ENCODE results near the gene RPS19. TPM values are rescaled to one million over a fixed set of nuclear protein-coding genes. Genes with fewer than 3 reads are reported as not detected.

Gene RPS19
- total RNA-seq, 1 experiment from 2014 or later: 3,152 TPM

- TF ChIP-seq, protein P1, sequence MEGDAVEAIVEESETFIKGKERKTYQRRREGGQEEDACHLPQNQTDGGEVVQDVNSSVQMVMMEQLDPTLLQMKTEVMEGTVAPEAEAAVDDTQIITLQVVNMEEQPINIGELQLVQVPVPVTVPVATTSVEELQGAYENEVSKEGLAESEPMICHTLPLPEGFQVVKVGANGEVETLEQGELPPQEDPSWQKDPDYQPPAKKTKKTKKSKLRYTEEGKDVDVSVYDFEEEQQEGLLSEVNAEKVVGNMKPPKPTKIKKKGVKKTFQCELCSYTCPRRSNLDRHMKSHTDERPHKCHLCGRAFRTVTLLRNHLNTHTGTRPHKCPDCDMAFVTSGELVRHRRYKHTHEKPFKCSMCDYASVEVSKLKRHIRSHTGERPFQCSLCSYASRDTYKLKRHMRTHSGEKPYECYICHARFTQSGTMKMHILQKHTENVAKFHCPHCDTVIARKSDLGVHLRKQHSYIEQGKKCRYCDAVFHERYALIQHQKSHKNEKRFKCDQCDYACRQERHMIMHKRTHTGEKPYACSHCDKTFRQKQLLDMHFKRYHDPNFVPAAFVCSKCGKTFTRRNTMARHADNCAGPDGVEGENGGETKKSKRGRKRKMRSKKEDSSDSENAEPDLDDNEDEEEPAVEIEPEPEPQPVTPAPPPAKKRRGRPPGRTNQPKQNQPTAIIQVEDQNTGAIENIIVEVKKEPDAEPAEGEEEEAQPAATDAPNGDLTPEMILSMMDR (IDR thresholded peaks at IDR 0.05): no peak
- TF ChIP-seq, protein P2, sequence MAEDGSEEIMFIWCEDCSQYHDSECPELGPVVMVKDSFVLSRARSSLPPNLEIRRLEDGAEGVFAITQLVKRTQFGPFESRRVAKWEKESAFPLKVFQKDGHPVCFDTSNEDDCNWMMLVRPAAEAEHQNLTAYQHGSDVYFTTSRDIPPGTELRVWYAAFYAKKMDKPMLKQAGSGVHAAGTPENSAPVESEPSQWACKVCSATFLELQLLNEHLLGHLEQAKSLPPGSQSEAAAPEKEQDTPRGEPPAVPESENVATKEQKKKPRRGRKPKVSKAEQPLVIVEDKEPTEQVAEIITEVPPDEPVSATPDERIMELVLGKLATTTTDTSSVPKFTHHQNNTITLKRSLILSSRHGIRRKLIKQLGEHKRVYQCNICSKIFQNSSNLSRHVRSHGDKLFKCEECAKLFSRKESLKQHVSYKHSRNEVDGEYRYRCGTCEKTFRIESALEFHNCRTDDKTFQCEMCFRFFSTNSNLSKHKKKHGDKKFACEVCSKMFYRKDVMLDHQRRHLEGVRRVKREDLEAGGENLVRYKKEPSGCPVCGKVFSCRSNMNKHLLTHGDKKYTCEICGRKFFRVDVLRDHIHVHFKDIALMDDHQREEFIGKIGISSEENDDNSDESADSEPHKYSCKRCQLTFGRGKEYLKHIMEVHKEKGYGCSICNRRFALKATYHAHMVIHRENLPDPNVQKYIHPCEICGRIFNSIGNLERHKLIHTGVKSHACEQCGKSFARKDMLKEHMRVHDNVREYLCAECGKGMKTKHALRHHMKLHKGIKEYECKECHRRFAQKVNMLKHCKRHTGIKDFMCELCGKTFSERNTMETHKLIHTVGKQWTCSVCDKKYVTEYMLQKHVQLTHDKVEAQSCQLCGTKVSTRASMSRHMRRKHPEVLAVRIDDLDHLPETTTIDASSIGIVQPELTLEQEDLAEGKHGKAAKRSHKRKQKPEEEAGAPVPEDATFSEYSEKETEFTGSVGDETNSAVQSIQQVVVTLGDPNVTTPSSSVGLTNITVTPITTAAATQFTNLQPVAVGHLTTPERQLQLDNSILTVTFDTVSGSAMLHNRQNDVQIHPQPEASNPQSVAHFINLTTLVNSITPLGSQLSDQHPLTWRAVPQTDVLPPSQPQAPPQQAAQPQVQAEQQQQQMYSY (CRISPR knock-in tag; IDR thresholded peaks at IDR 0.05): no peak
- TF ChIP-seq, protein P3, sequence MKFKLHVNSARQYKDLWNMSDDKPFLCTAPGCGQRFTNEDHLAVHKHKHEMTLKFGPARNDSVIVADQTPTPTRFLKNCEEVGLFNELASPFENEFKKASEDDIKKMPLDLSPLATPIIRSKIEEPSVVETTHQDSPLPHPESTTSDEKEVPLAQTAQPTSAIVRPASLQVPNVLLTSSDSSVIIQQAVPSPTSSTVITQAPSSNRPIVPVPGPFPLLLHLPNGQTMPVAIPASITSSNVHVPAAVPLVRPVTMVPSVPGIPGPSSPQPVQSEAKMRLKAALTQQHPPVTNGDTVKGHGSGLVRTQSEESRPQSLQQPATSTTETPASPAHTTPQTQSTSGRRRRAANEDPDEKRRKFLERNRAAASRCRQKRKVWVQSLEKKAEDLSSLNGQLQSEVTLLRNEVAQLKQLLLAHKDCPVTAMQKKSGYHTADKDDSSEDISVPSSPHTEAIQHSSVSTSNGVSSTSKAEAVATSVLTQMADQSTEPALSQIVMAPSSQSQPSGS (CRISPR knock-in tag; IDR thresholded peaks at IDR 0.05; ENCODE audit: borderline replicate concordance, low read depth): no peak
- no peak for TF ChIP-seq ZSCAN18 (CRISPR knock-in tag; IDR thresholded peaks at IDR 0.05)
- no peak for TF ChIP-seq ZNF219 (CRISPR knock-in tag; IDR thresholded peaks at IDR 0.05; ENCODE audit: borderline replicate concordance)
- TF ChIP-seq KAT7 (CRISPR knock-in tag; IDR thresholded peaks at IDR 0.05; ENCODE audit: borderline replicate concordance): no peak
- no peak for TF ChIP-seq NR3C1 (CRISPR knock-in tag; conservative IDR thresholded peaks at IDR 0.05; ENCODE audit: low read depth)
- no peak for TF ChIP-seq ZNF232 (CRISPR knock-in tag; IDR thresholded peaks at IDR 0.05)
- TF ChIP-seq, protein P4, sequence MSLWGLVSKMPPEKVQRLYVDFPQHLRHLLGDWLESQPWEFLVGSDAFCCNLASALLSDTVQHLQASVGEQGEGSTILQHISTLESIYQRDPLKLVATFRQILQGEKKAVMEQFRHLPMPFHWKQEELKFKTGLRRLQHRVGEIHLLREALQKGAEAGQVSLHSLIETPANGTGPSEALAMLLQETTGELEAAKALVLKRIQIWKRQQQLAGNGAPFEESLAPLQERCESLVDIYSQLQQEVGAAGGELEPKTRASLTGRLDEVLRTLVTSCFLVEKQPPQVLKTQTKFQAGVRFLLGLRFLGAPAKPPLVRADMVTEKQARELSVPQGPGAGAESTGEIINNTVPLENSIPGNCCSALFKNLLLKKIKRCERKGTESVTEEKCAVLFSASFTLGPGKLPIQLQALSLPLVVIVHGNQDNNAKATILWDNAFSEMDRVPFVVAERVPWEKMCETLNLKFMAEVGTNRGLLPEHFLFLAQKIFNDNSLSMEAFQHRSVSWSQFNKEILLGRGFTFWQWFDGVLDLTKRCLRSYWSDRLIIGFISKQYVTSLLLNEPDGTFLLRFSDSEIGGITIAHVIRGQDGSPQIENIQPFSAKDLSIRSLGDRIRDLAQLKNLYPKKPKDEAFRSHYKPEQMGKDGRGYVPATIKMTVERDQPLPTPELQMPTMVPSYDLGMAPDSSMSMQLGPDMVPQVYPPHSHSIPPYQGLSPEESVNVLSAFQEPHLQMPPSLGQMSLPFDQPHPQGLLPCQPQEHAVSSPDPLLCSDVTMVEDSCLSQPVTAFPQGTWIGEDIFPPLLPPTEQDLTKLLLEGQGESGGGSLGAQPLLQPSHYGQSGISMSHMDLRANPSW (CRISPR knock-in tag; conservative IDR thresholded peaks at IDR 0.05; ENCODE audit: low read depth): no peak
- TF ChIP-seq, protein P5, sequence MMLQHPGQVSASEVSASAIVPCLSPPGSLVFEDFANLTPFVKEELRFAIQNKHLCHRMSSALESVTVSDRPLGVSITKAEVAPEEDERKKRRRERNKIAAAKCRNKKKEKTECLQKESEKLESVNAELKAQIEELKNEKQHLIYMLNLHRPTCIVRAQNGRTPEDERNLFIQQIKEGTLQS (CRISPR knock-in tag; conservative IDR thresholded peaks at IDR 0.05): no peak
- peak; percentile 90 for TF ChIP-seq ERG (CRISPR knock-in tag; IDR thresholded peaks at IDR 0.05)
- no peak for TF ChIP-seq USF2 (CRISPR knock-in tag; IDR thresholded peaks at IDR 0.05)
- TF ChIP-seq MYBL2 (CRISPR knock-in tag; IDR thresholded peaks at IDR 0.05): no peak
- no peak for TF ChIP-seq SMAD3 (CRISPR knock-in tag; IDR thresholded peaks at IDR 0.05; ENCODE audit: borderline replicate concordance)
- no peak for TF ChIP-seq RORB (CRISPR knock-in tag; IDR thresholded peaks at IDR 0.05)
- TF ChIP-seq ZBTB21 (CRISPR knock-in tag; IDR thresholded peaks at IDR 0.05; ENCODE audit: borderline replicate concordance): 0 out of 2 replicates have a peak, but pooled peaks have one; percentile 16
- TF ChIP-seq ZNF512 (CRISPR knock-in tag; IDR thresholded peaks at IDR 0.05; ENCODE audit: borderline replicate concordance): no peak
- TF ChIP-seq ZNF317 (CRISPR knock-in tag; IDR thresholded peaks at IDR 0.05; ENCODE audit: borderline replicate concordance, low read depth): no peak
- TF ChIP-seq OVOL2 (CRISPR knock-in tag; IDR thresholded peaks at IDR 0.05; ENCODE audit: borderline replicate concordance): no peak
- peak; percentile 80 for TF ChIP-seq ZNF416 (CRISPR knock-in tag; IDR thresholded peaks at IDR 0.05)
- no peak for TF ChIP-seq TEAD1 (CRISPR knock-in tag; IDR thresholded peaks at IDR 0.05)
Measured at GRCh38 chr19:41871573-41872383, 11.7 kb downstream of the RPS19 start (continued).
